GM12865 (cell line): ENCODE measurements around the gene NLRC3.

Experiments
- DNase-seq: peaks from one replicate; pipeline ENCODE4 v3.0.0; 2010; ENCODE audit warnings: low read depth
- H3K4me3 ChIP-seq: 2 replicates; pipeline ENCODE4 v1.5.1; 2011; ENCODE audit warnings: mild to moderate bottlenecking, low read depth, low read length, control low read depth
- TF ChIP-seq, protein P1 (sequence below): IDR thresholded peaks from 2 replicates; pipeline ENCODE4 v1.5.1; 2011; ENCODE audit warnings: low read length, control low read depth, low read depth, inconsistent platforms; ENCODE audit not compliant: insufficient read depth; ENCODE audit errors: missing control alignments

The NLRC3 gene

GRCh38 chr16:3564130-3564888 lies 12.9 kb downstream of the NLRC3 start:
- no peak for DNase-seq
- TF ChIP-seq, protein P1, sequence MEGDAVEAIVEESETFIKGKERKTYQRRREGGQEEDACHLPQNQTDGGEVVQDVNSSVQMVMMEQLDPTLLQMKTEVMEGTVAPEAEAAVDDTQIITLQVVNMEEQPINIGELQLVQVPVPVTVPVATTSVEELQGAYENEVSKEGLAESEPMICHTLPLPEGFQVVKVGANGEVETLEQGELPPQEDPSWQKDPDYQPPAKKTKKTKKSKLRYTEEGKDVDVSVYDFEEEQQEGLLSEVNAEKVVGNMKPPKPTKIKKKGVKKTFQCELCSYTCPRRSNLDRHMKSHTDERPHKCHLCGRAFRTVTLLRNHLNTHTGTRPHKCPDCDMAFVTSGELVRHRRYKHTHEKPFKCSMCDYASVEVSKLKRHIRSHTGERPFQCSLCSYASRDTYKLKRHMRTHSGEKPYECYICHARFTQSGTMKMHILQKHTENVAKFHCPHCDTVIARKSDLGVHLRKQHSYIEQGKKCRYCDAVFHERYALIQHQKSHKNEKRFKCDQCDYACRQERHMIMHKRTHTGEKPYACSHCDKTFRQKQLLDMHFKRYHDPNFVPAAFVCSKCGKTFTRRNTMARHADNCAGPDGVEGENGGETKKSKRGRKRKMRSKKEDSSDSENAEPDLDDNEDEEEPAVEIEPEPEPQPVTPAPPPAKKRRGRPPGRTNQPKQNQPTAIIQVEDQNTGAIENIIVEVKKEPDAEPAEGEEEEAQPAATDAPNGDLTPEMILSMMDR: no peak
- H3K4me3 ChIP-seq: no peak overlapping the region

DNA sequence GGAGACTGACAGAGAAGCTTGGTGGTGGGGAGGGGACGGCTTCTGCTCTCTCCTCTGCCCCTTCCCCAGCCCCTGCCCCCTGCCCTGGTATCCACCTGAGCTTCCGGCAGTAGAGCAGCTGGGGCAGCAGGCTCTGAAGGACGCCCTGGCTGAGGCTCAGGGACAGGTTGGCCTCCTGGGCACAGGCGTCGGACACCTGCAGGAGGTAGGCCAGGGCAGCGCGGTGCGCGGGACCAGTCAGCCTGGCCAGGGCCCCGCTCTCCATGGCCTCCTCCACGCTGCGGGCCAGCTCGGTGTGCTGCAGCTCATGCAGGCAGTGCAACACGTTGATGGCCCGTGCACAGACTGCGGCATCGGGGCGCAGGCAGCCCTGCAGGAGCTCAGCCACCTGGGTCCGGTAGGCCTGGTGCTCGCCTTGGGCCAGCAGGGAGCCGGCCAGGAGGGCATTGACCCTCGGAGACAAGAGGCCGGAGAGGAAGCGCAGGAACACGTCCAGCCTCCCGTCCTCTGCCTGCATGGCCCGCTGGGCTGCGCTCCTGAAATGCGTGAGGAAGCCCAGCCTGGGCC lies 14.2 kb downstream of the NLRC3 start:
- TF ChIP-seq, protein P1: no peak

DNA sequence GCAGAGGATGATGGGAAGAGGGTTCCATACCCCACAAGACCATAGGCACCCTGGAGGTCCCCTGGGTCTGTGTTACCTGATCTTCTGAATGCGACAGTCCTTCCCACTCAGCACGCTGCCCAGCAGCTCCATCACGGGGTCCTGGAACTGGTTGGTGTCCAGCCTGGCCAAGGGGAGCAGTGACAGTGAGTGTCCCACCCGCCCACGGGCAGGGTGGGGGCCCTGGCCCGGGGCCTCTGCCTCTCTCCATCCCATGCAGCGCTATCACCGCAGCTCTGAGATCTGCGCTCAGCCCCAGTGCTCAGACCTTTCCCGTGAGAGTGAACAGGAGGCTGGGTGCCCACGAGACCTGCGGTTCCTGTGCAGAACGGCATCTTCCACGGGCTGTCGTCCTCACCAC lies 15.6 kb downstream of the NLRC3 start:
- no peak overlapping the region for H3K4me3 ChIP-seq

More for the DNA sequence above, 14.2 kb downstream of the NLRC3 start:
- no peak overlapping the region for H3K4me3 ChIP-seq
- no peak for DNase-seq

DNA sequence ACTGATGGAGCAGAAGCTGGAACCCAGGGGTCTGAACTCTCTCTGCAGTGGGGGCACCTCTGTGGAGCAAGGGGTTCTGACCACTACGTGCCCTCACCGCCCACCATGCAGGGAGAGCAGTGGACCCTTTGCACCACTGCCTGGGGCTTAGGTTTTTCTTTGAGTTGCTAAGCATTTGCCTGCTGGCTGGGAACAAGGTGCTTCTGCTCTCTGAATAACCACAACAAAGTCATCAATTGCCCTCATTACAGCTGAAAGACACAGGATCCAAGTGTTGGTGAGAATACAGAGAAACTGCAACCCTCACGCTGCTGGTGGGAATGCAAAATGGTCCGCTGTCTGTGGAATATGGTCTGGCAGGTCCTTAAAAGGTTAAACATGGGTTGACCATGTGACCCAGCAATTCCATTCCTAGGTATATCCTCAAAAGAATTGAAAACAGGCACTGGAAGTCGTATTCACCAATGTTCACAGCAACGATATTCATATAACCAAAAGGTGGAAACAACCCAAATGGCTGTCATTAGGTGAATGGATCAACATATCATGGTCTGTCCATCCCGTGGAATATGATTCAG lies 22.8 kb downstream of the NLRC3 start:
- H3K4me3 ChIP-seq: no peak overlapping the region
- DNase-seq: no peak
- TF ChIP-seq, protein P1: no peak

More for the DNA sequence above, 15.6 kb downstream of the NLRC3 start:
- DNase-seq: no peak
- TF ChIP-seq, protein P1: no peak

GRCh38 chr16:3553138-3553923 lies 23.9 kb downstream of the NLRC3 start:
- TF ChIP-seq, protein P1: no peak
- no peak for DNase-seq
- H3K4me3 ChIP-seq: no peak overlapping the region

DNA sequence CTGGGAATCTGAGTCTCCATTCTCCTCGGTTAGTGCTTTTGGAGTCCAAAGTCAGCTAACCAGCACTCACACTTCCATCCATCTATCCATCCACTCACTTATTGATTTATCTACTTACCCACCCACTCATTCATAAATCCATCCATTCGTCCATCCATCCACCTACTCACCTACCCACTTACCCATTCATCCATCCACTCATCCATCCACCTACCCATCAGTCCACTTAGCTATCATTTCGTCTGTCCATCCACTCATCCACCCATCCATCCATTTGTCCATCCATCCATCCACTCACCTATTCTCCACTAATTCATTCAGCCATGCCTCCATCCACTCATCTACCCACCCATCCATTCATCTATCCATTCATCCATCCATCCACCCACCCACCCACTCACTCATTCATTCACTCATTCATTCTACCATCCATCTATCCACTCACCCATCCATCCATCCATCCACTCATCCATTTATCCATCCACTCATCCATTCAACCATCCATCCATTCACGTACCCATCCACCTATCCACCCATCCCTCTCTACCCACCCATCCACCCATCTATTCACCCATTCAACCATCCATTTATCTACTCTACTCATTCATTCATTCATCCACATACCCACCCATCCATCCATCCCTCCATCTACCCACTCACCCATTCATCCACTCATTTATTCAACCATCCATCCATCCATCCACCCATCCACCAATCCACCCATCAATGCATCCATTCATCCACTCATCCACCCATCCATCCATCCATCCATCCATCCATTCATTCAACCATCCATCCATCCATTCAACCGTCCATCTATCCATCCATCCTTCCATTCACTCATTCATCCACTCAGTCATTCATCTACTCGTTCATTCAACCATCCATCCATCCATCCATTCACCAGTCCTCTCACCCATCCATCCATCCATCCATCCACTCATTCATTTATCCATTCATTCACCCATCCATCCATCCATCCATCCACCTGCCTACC lies 26.1 kb downstream of the NLRC3 start:
- DNase-seq: no peak
- TF ChIP-seq, protein P1: no peak
- no peak overlapping the region for H3K4me3 ChIP-seq
